CD8-positive, alpha-beta memory T cell (primary cell): ENCODE measurements around the gene CCSER1. TPM values are rescaled to one million over a fixed set of nuclear protein-coding genes. Genes with fewer than 3 reads are reported as not detected.

Experiments
- CTCF ChIA-PET: fragments of 350-600 bp; sonication (Branson Sonifier 250); formaldehyde crosslinking; loops from one replicate; lab custom pipeline; 2021; ENCODE audit warnings: antibody characterized with exemption; lab: Charles Lee
- POLR2A ChIA-PET: fragments of 350-600 bp; sonication (Branson Sonifier 250); formaldehyde crosslinking; loops from one replicate; lab custom pipeline; 2021; ENCODE audit warnings: antibody characterized with exemption; lab: Charles Lee
- DNase-seq, 5 donors: peaks; one replicate each; pipeline versions ENCODE4 v3.0.0 to v3.0.0-alpha.2; 2020 to 2022; ENCODE audit warnings: mixed read lengths in 1 of 5
- H3K27ac ChIP-seq: one replicate; pipeline ENCODE4 v1.7.0; 2013; ENCODE audit warnings: low read depth, mild to moderate bottlenecking, low read length, moderate library complexity
- H3K27me3 ChIP-seq: 2 replicates; pipeline ENCODE4 v1.7.0; 2013; ENCODE audit warnings: low read length, mild to moderate bottlenecking; ENCODE audit not compliant: insufficient read depth, poor library complexity, severe bottlenecking
- H3K36me3 ChIP-seq: 2 replicates; pipeline ENCODE4 v1.7.0; 2013; ENCODE audit warnings: mild to moderate bottlenecking, low read length, moderate library complexity; ENCODE audit not compliant: insufficient read depth
- H3K4me1 ChIP-seq: 2 replicates; pipeline ENCODE4 v1.7.0; 2013; ENCODE audit warnings: mild to moderate bottlenecking, low read length, moderate library complexity; ENCODE audit not compliant: insufficient read depth
- H3K4me3 ChIP-seq: 2 replicates; pipeline ENCODE4 v1.7.0; 2013; ENCODE audit warnings: mild to moderate bottlenecking, low read length
- H3K9me3 ChIP-seq: 2 replicates; pipeline ENCODE4 v1.7.0; 2013; ENCODE audit warnings: mild to moderate bottlenecking, low read length
- H3K27ac Mint-ChIP-seq, 8 donors: one replicate each; pipeline ENCODE4 v1.8.0; 2020 to 2021; ENCODE audit warnings: mixed read lengths in 8 of 8, mild to moderate bottlenecking in 6 of 8, inconsistent platforms in 3 of 8, moderate library complexity in 3 of 8
- H3K27me3 Mint-ChIP-seq, 2 donors: one replicate each; pipeline ENCODE4 v1.8.0; 2020 to 2021; ENCODE audit warnings: mixed read lengths in 2 of 2, mild to moderate bottlenecking in 1 of 2, moderate library complexity in 1 of 2
- H3K36me3 Mint-ChIP-seq, 3 donors: one replicate each; pipeline ENCODE4 v1.8.0; 2020 to 2021; ENCODE audit warnings: mixed read lengths in 3 of 3, inconsistent platforms in 1 of 3, mild to moderate bottlenecking in 1 of 3
- H3K4me1 Mint-ChIP-seq, 3 donors: one replicate each; pipeline ENCODE4 v1.8.0; 2020 to 2021; ENCODE audit warnings: mixed read lengths in 3 of 3, inconsistent platforms in 1 of 3, mild to moderate bottlenecking in 1 of 3
- H3K4me3 Mint-ChIP-seq, 7 donors: one replicate each; pipeline ENCODE4 v1.8.0; 2020 to 2021; ENCODE audit warnings: mixed read lengths in 7 of 7, mild to moderate bottlenecking in 6 of 7, moderate library complexity in 4 of 7, inconsistent platforms in 2 of 7
- H3K9me3 Mint-ChIP-seq, 5 donors: one replicate each; pipeline ENCODE4 v1.8.0; 2020 to 2022; ENCODE audit warnings: mixed read lengths in 5 of 5, mild to moderate bottlenecking in 3 of 5, moderate library complexity in 2 of 5, inconsistent platforms in 1 of 5
- polyA plus RNA-seq: library from polyadenylated mRNA; unstranded; fragments of 300-500 nt; fragmentation: Illumina TruSeq; gene quantifications from one replicate; pipeline ENCODE4 v1.2.3, GENCODE V29; 2021
- total RNA-seq, 2 experiments: library from RNA; stranded (reverse); gene quantifications; one replicate each; pipeline ENCODE4 v1.2.3, GENCODE V29; 2021

Gene CCSER1
- total and polyA plus RNA-seq, 3 experiments from 2014 or later, result 0.12 to 0.20 TPM; not detected in 1

DNA sequence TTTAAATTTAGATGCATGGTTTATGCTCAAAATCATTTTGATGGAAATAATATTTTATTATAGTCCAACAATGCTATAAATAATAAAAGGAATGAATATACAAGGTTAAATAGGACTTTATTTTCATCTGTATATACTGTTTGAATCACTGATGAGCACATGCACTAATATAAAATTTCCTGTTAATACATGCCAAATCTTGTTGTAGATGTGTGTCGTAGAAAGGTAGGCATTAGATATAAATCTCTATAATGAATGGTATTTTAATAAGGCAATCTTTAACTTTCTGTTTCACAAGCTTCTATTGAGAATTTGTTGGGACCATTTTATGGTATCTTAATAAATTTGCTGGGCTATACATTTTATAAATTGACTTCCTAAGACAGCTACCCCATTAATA, 868.8 kb downstream of the CCSER1 start:
- no peaks in the 10 kb centered on the region for H3K9me3 ChIP-seq
- H3K36me3 Mint-ChIP-seq, result no peaks in the 10 kb centered on the region
- no peak overlapping the region for H3K4me3 ChIP-seq
- no peaks in the 10 kb centered on the region for H3K4me1 Mint-ChIP-seq
- DNase-seq, result no peak
- CTCF ChIA-PET, result no interaction called here
- POLR2A ChIA-PET, result no interaction called here
- H3K4me3 Mint-ChIP-seq, result no peak overlapping the region
- peaks cover 0 to 26% (median 0%) of the 10 kb centered on the region in 5 donors for H3K9me3 Mint-ChIP-seq
- H3K27me3 Mint-ChIP-seq, result no peaks in the 10 kb centered on the region
- H3K4me1 ChIP-seq, result no peaks in the 10 kb centered on the region
- no peaks in the 10 kb centered on the region for H3K36me3 ChIP-seq
- H3K27ac ChIP-seq, result no peak overlapping the region
- no peaks in the 10 kb centered on the region for H3K27me3 ChIP-seq
- H3K27ac Mint-ChIP-seq, result no peak overlapping the region

DNA sequence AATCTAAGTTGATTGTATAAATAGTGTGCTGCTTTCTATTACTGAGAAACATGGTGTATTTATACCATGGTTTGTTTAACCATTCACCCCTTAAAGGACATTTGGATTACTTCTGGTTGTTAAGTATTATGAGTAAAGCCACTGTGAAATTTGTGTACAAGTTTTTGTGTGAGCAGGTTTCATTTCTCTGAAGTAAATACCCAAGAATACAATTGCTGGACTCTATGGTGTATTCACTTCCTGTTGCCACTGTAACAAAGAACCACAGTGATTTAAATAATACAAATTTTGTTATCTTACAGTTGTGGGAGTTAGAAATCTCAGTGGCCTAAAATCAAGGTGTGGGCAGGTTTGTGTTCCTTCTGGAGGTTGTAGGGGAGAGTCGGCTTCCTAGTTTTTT, 869.6 kb downstream of the CCSER1 start:
- DNase-seq, result no peak
- Mint-ChIP-seq H3K4me3 (no peak overlapping the region), H3K27me3 (no peaks in the 10 kb centered on the region), H3K9me3 (peaks cover 0 to 28% (median 0%) of the 10 kb centered on the region in 5 donors), H3K27ac (no peak overlapping the region), H3K36me3 (no peaks in the 10 kb centered on the region), H3K4me1 (no peaks in the 10 kb centered on the region)
- H3K36me3 ChIP-seq, result no peaks in the 10 kb centered on the region
- H3K9me3 ChIP-seq, result no peaks in the 10 kb centered on the region
- H3K27me3 ChIP-seq, result no peaks in the 10 kb centered on the region
- H3K4me1 ChIP-seq, result no peaks in the 10 kb centered on the region
- no peak overlapping the region for H3K27ac ChIP-seq
- ChIA-PET POLR2A (no interaction called here), CTCF (no interaction called here)
- H3K4me3 ChIP-seq, result no peak overlapping the region

DNA sequence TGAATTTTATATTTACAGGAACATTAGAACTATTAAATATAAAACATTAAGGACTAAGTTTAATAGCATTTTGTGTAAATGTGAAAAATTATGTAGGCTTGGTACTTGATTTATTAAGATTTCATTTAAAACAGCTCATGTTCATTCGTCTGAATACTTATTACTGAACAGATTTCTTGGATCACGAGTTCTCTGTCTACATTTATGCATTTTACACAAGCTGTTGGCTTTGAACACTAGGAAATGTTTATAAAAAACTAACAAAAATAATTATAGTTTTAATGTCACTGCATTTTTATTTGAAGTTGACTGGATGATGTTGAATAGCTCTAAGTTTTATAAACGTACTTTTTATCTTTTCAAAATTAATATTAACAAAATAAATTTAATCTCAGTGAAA, 888.7 kb downstream of the CCSER1 start:
- Histone ChIP-seq H3K4me1 (no peaks in the 10 kb centered on the region), H3K27me3 (no peaks in the 10 kb centered on the region), H3K36me3 (no peaks in the 10 kb centered on the region), H3K9me3 (no peaks in the 10 kb centered on the region), H3K4me3 (no peak overlapping the region), H3K27ac (no peak overlapping the region)
- Mint-ChIP-seq H3K4me1 (no peaks in the 10 kb centered on the region), H3K36me3 (no peaks in the 10 kb centered on the region), H3K9me3 (peaks cover 0 to 14% (median 0%) of the 10 kb centered on the region in 5 donors), H3K27me3 (no peaks in the 10 kb centered on the region), H3K27ac (no peak overlapping the region), H3K4me3 (no peak overlapping the region)
- ChIA-PET POLR2A (no interaction called here), CTCF (no interaction called here)
- DNase-seq, result no peak

DNA sequence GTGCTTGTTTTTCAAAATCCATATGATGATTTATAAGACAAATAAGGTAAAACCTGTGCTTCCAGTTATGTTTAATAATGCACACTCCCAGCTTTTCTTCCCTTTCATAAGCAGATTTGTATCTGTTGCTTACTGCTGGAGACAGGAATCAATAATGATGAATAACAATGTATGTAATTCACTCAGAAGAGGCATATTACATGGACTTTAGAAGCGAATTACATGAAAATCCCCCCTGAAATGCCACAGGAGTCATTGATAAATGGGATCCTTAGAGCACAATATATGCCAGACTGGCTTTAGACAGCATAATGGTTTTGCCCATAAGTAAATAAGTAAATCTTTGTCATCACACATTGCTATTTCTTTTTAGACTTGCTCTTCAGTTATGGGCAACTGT, 892.3 kb downstream of the CCSER1 start:
- Mint-ChIP-seq H3K4me3 (no peak overlapping the region), H3K9me3 (peaks cover 0 to 14% (median 0%) of the 10 kb centered on the region in 5 donors), H3K27me3 (no peaks in the 10 kb centered on the region), H3K27ac (no peak overlapping the region), H3K36me3 (no peaks in the 10 kb centered on the region), H3K4me1 (no peaks in the 10 kb centered on the region)
- H3K4me1 ChIP-seq, result no peaks in the 10 kb centered on the region
- no peak overlapping the region for H3K4me3 ChIP-seq
- ChIA-PET CTCF (interaction anchor here (1.4 kb wide), 1 partner anchor 10 kb away, joined by 3 read pairs; no protein-coding TSS in a partner anchor), POLR2A (no interaction called here)
- DNase-seq, result no peak
- H3K9me3 ChIP-seq, result no peaks in the 10 kb centered on the region
- H3K27ac ChIP-seq, result no peak overlapping the region
- no peaks in the 10 kb centered on the region for H3K27me3 ChIP-seq
- no peaks in the 10 kb centered on the region for H3K36me3 ChIP-seq

DNA sequence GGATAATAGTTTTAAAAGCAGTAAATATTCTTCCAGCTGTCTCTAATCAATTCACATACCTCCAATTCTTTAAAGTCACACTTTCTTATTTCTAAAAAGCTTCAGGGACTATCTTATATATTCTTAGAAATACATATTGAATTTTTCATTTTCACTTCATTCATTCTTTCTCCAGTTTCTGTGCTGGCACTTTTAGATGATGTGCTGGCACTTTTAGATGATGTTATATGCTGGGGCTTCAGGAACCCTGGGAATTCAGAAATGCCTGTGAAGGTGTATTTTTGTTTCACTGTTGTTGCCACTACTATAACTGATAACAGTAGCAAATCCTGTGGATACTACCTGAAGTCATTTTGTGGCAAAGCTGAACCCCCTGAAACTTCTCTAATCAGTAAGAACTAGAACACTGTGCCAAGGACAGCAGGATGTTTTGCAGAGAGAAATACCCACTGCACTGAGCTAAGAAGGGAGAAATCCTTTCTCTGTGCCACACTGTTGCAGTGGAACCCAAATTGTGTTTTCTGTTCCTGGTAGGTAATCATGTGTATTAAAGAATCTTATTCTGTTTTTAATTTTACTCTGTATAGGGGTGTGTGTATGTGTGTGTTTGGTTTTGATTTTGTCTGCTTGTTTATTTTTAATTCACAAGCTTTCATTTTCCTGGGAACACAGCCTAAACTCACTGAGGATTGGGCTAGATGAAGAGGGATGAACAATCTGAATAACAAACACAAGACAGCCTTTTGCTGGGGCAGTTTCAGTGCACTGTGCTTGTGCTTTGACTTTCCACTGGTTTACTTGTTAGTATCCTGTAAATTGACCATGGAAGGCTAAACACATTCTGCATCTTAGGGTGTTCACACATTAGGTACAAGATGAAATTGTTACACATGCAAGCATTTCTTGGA, 898.3 kb downstream of the CCSER1 start:
- no peak overlapping the region for H3K27ac ChIP-seq
- no peak overlapping the region for H3K4me3 Mint-ChIP-seq
- no peaks in the 10 kb centered on the region for H3K36me3 ChIP-seq
- DNase-seq, result no peak
- no peak overlapping the region for H3K4me3 ChIP-seq
- no peak overlapping the region for H3K27ac Mint-ChIP-seq
- H3K9me3 Mint-ChIP-seq, result peaks cover 0 to 21% (median 2%) of the 10 kb centered on the region in 5 donors
- no peaks in the 10 kb centered on the region for H3K4me1 Mint-ChIP-seq
- POLR2A ChIA-PET, result no interaction called here
- CTCF ChIA-PET, result no interaction called here
- no peaks in the 10 kb centered on the region for H3K27me3 ChIP-seq
- H3K9me3 ChIP-seq, result no peaks in the 10 kb centered on the region
- H3K27me3 Mint-ChIP-seq, result no peaks in the 10 kb centered on the region
- H3K36me3 Mint-ChIP-seq, result no peaks in the 10 kb centered on the region
- no peaks in the 10 kb centered on the region for H3K4me1 ChIP-seq

DNA sequence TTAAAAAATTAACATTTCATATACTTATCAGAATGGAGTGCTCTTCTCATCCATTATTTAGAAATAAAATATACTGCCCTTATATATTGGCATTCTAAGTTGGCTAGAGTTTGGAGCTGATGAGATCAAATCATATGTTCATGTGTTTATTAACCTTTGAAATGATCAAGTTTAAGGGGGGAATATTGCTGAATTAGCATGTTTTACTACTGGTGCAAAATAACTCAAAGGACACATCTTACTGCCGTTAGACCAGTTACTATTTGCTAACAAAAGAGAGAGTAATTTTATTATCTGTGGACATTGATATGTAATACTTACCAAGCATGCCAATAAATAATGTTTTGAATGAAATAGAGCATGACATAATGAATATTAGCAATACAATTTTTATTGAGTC, 901.0 kb downstream of the CCSER1 start:
- H3K9me3 Mint-ChIP-seq, result peaks cover 0 to 29% (median 2%) of the 10 kb centered on the region in 5 donors
- POLR2A ChIA-PET, result no interaction called here
- H3K4me3 Mint-ChIP-seq, result no peak overlapping the region
- no peaks in the 10 kb centered on the region for H3K27me3 ChIP-seq
- no peak overlapping the region for H3K4me3 ChIP-seq
- DNase-seq, result no peak
- H3K4me1 Mint-ChIP-seq, result no peaks in the 10 kb centered on the region
- no peaks in the 10 kb centered on the region for H3K36me3 ChIP-seq
- H3K27ac Mint-ChIP-seq, result no peak overlapping the region
- H3K4me1 ChIP-seq, result no peaks in the 10 kb centered on the region
- no peaks in the 10 kb centered on the region for H3K9me3 ChIP-seq
- no peaks in the 10 kb centered on the region for H3K27me3 Mint-ChIP-seq
- CTCF ChIA-PET, result no interaction called here
- H3K27ac ChIP-seq, result no peak overlapping the region
- H3K36me3 Mint-ChIP-seq, result no peaks in the 10 kb centered on the region

DNA sequence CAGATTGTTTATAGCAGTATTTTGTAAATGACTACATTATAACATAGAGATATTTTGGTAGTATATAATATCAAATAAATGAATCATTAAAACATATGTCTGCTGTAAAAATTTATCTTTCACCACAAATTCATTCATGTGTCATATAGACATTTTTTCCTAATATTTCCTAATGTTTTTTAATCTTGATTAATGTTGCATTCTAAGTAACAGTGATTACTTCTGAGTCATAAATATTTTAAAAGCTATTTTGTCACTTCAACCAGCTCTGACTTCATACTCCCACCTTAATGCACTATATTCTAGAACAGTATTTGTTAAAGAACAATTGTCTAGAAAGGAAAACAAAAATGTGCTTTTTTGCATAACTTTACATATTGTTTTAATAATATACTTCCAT, 904.6 kb downstream of the CCSER1 start:
- no peak overlapping the region for H3K4me3 ChIP-seq

DNA sequence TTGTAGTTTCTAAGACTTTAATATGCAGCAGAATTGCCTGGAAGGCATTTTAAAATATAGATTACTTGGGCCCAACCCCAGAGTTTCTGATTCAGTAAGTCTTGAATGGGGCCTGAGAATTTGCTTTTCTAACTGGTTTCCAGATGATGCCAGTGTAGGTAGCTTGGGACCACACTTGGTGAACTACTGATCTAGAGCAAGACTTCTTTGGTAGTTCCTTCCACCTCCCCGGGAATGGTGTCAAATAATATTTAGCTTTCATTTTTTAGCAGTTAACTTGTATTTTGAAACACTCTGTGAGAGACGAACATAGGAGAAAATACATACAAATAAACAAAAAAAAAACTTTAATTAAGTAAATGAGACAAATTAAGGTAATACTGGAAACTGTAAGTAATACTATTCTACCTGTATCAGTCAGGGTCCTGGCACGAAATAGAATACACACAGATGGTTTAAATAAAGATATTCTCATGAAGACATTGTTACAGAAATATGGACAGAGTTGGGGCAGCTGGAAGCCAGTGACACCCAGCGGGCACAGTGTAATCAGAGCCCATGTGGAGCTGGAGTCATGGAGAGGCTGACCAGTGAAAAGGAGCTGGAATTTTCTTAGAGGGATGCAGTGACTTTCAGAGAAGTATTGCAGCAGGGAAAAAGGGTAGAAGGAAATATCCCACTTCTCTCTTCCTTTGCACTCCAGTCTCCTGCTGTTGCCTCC, 905.7 kb downstream of the CCSER1 start:
- Histone ChIP-seq H3K36me3 (no peaks in the 10 kb centered on the region), H3K9me3 (no peaks in the 10 kb centered on the region), H3K4me1 (no peaks in the 10 kb centered on the region), H3K27me3 (no peaks in the 10 kb centered on the region), H3K27ac (no peak overlapping the region), H3K4me3 (no peak overlapping the region)
- Mint-ChIP-seq H3K4me1 (no peaks in the 10 kb centered on the region), H3K36me3 (no peaks in the 10 kb centered on the region), H3K9me3 (peaks cover 0 to 26% (median 4%) of the 10 kb centered on the region in 5 donors), H3K27me3 (no peaks in the 10 kb centered on the region), H3K4me3 (no peak overlapping the region), H3K27ac (no peak overlapping the region)
- ChIA-PET POLR2A (no interaction called here), CTCF (no interaction called here)
- no peak for DNase-seq

More for the DNA sequence above, 904.6 kb downstream of the CCSER1 start:
- Mint-ChIP-seq H3K36me3 (no peaks in the 10 kb centered on the region), H3K27ac (no peak overlapping the region), H3K27me3 (no peaks in the 10 kb centered on the region), H3K4me3 (no peak overlapping the region), H3K9me3 (peaks cover 0 to 26% (median 2%) of the 10 kb centered on the region in 5 donors), H3K4me1 (no peaks in the 10 kb centered on the region)
- POLR2A ChIA-PET, result no interaction called here
- Histone ChIP-seq H3K27ac (no peak overlapping the region), H3K4me1 (no peaks in the 10 kb centered on the region), H3K9me3 (no peaks in the 10 kb centered on the region), H3K27me3 (no peaks in the 10 kb centered on the region), H3K36me3 (no peaks in the 10 kb centered on the region)
- no peak for DNase-seq
- CTCF ChIA-PET, result no interaction called here
